Lower leg skin (tissue), 4 donors: ENCODE results near the gene CEP128. TPM values are rescaled to one million over a fixed set of nuclear protein-coding genes. Genes with fewer than 3 reads are reported as not detected.

Source experiments
- DNase-seq, 2 donors: peaks; one replicate each; pipeline ENCODE4 v3.0.0-alpha.2; 2019; ENCODE audit warnings: low spot score in 2 of 2
- H3K4me3 ChIP-seq: fragments of 200-600 bp; sonication (generic); 2 replicates; pipeline ENCODE4 v1.5.1; 2017; ENCODE audit warnings: mild to moderate bottlenecking, low read depth; ENCODE audit not compliant: poor library complexity, severe bottlenecking
- POLR2A ChIP-seq, 2 donors: fragments of 450-650 bp; IDR thresholded peaks; one replicate each; pipeline ENCODE4 v1.6.1; 2016 to 2017; ENCODE audit warnings: antibody characterized with exemption in 2 of 2, mild to moderate bottlenecking in 1 of 2, moderate library complexity in 1 of 2
- WGBS, 2 donors: methylation state at CpG; one replicate each; pipeline ENCODE4 v1.1.5; 2018; 5-methylcytosine and 5-hydroxymethylcytosine counted together
- intact Hi-C: fragments of 100-400 bp; cut with DNase I; formaldehyde crosslinking; loops from one replicate; pipeline ENCODE4 v1.15.0; 2023; ENCODE audit warnings: low total_unique reads
- total RNA-seq, 4 donors: library from RNA; depleted of rRNA; stranded (reverse); fragments of >200 nt; gene quantifications; one replicate each; pipeline ENCODE4 v1.1.0, GENCODE V29; 2016
- TF ChIP-seq, protein P1 (sequence below), 3 donors: fragments of 450-650 bp; IDR thresholded peaks; one replicate each; pipeline ENCODE4 v1.5.1; 2016; ENCODE audit warnings: antibody characterized with exemption in 3 of 3, mild to moderate bottlenecking in 3 of 3, moderate library complexity in 2 of 3

The CEP128 gene
- total RNA-seq, 4 donors from 2014 or later = 5.9 to 10.5 (median 9.0) TPM

- H3K4me3 ChIP-seq = no peak overlapping the region
- DNase-seq = no peak
- TF ChIP-seq POLR2A (IDR thresholded peaks at IDR 0.05) = no peak
- TF ChIP-seq, protein P1, sequence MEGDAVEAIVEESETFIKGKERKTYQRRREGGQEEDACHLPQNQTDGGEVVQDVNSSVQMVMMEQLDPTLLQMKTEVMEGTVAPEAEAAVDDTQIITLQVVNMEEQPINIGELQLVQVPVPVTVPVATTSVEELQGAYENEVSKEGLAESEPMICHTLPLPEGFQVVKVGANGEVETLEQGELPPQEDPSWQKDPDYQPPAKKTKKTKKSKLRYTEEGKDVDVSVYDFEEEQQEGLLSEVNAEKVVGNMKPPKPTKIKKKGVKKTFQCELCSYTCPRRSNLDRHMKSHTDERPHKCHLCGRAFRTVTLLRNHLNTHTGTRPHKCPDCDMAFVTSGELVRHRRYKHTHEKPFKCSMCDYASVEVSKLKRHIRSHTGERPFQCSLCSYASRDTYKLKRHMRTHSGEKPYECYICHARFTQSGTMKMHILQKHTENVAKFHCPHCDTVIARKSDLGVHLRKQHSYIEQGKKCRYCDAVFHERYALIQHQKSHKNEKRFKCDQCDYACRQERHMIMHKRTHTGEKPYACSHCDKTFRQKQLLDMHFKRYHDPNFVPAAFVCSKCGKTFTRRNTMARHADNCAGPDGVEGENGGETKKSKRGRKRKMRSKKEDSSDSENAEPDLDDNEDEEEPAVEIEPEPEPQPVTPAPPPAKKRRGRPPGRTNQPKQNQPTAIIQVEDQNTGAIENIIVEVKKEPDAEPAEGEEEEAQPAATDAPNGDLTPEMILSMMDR (IDR thresholded peaks at IDR 0.05) = no peak
- 92 to 96% methylated on average over 6 of the region's 6 CpGs for WGBS, 2 donors
- intact Hi-C loops = no loop called here
Measured at GRCh38 chr14:80628547-80628946, 313.0 kb downstream of the CEP128 start.

- H3K4me3 ChIP-seq = no peak overlapping the region
- intact Hi-C loops = no loop called here
- TF ChIP-seq, protein P1 (IDR thresholded peaks at IDR 0.05) = no peak
- no peak for DNase-seq
- 76 to 84% methylated on average over 2 of the region's 2 CpGs for WGBS, 2 donors
Measured at GRCh38 chr14:80627745-80628144, 313.8 kb downstream of the CEP128 start.

DNA sequence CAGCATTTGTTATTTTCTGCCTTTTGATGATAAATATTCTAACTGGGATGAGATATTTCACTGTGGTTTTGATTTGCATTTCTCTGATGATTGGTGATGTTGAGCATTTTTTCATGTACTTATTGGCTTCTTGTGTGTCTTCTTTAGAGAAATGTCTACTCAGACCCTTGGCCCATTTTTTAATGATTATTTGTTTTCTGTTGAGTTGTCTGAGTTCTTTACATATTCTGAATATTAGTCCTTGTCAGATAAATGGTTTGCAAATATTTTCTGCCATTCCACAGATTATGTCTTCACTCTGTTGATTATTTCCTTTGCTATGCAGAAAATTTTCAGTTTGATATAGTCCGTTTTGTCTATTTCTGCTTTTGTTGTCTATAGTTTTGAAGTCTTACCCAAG, 317.0 kb downstream of the CEP128 start:
- WGBS, 2 donors = 96 to 97% methylated on average over 1 of the region's 1 CpG
- TF ChIP-seq, protein P1 (IDR thresholded peaks at IDR 0.05) = no peak
- TF ChIP-seq POLR2A (IDR thresholded peaks at IDR 0.05) = no peak
- no peak overlapping the region for H3K4me3 ChIP-seq
- intact Hi-C loops = no loop called here
- DNase-seq = no peak

DNA sequence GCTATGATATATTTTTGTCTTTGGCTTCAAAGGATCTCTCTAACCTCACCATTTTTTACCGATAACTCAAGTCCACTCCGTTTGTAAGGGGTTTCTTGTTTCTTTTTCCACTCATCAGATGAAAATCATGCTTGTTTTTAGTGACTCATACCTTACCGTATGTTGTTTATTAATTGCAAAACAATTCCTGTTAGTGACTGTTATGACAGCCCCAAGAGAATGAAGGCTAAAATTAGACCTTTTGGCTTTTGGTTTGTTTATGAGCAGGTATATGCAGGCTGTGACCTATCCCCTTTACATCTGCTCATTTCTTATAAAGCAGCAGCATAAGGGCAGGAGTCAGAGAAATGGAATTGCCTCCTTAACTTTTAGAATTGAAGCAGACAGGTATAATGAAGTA, 319.8 kb downstream of the CEP128 start:
- intact Hi-C loops = no loop called here
- 30 to 34% methylated on average over 3 of the region's 3 CpGs for WGBS, 2 donors
- DNase-seq = no peak
- TF ChIP-seq, protein P1 (IDR thresholded peaks at IDR 0.05) = no peak
- no peak for TF ChIP-seq POLR2A (IDR thresholded peaks at IDR 0.05)
- H3K4me3 ChIP-seq = no peak overlapping the region

DNA sequence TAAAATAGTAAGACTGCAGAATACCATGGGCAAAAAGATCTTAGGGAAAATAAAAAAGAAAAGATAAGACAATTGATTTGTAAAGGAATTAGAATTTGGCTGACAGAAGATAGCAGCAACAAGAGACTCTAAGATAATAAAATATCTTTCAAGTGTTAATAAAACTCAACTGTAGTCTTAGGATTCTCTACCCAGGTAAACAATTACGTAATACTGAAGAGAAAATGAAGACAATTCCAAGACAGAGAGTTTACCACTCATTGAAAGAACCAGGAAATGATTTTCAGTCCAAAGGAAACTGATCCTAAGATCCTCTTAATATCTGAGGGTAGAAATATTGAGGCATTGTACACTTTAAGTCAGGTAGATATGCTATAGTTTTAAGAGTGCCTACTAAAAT, 321.1 kb downstream of the CEP128 start:
- no peak overlapping the region for H3K4me3 ChIP-seq
- DNase-seq = no peak
- intact Hi-C loops = no loop called here
- TF ChIP-seq, protein P1 (IDR thresholded peaks at IDR 0.05) = no peak
- no peak for TF ChIP-seq POLR2A (IDR thresholded peaks at IDR 0.05)
- WGBS, 2 donors = 94 to 96% methylated on average over 1 of the region's 1 CpG

DNA sequence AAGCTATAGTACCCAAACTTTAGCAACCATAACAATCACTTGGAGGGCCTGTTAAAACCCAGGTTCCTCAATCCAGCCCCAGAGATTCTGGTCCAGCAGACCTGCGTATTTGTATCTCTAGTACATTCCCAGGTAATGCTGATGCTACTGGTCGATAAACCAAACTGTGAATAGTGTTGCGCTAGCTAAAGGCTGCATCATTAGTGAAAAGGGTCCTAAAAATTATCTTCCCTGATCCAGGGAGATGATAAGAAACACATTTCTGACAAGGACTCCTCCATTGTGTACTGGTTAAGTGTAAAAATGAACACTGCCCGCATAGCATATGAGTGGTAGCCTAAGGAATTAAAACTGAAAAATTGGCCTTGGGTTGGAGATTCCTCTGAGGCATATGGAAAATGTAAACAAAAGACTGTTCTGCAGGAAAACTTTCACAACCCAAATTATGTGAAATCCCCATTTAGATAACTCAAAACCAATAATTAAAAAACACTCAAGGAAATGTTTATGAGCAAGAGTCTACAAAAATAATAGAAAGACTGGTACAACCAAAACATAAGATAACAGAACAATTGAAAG, 322.7 kb downstream of the CEP128 start:
- no peak overlapping the region for H3K4me3 ChIP-seq
- TF ChIP-seq, protein P1 (IDR thresholded peaks at IDR 0.05) = no peak
- no peak for TF ChIP-seq POLR2A (IDR thresholded peaks at IDR 0.05)
- 93 to 99% methylated on average over 4 of the region's 4 CpGs for WGBS, 2 donors
- no peak for DNase-seq
- intact Hi-C loops = no loop called here
